ENCODE data around the gene PCSK6.

- no peak for TF ChIP-seq ATF3 (CRISPR knock-in tag; conservative IDR thresholded peaks at IDR 0.05)
- no peak for TF ChIP-seq CTCF (IDR thresholded peaks at IDR 0.05)
- TF ChIP-seq, protein P1, sequence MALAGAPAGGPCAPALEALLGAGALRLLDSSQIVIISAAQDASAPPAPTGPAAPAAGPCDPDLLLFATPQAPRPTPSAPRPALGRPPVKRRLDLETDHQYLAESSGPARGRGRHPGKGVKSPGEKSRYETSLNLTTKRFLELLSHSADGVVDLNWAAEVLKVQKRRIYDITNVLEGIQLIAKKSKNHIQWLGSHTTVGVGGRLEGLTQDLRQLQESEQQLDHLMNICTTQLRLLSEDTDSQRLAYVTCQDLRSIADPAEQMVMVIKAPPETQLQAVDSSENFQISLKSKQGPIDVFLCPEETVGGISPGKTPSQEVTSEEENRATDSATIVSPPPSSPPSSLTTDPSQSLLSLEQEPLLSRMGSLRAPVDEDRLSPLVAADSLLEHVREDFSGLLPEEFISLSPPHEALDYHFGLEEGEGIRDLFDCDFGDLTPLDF (CRISPR knock-in tag; IDR thresholded peaks at IDR 0.05), result no peak
- TF ChIP-seq ZNF425 (CRISPR knock-in tag; conservative IDR thresholded peaks at IDR 0.05), result no peak
- TF ChIP-seq, protein P2, sequence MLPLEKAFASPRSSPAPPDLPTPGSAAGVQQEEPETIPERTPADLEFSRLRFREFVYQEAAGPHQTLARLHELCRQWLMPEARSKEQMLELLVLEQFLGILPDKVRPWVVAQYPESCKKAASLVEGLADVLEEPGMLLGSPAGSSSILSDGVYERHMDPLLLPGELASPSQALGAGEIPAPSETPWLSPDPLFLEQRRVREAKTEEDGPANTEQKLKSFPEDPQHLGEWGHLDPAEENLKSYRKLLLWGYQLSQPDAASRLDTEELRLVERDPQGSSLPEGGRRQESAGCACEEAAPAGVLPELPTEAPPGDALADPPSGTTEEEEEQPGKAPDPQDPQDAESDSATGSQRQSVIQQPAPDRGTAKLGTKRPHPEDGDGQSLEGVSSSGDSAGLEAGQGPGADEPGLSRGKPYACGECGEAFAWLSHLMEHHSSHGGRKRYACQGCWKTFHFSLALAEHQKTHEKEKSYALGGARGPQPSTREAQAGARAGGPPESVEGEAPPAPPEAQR (CRISPR knock-in tag; IDR thresholded peaks at IDR 0.05), result no peak
- TF ChIP-seq ARID4B (CRISPR knock-in tag; IDR thresholded peaks at IDR 0.05; ENCODE audit: borderline replicate concordance), result no peak
- TF ChIP-seq, protein P3, sequence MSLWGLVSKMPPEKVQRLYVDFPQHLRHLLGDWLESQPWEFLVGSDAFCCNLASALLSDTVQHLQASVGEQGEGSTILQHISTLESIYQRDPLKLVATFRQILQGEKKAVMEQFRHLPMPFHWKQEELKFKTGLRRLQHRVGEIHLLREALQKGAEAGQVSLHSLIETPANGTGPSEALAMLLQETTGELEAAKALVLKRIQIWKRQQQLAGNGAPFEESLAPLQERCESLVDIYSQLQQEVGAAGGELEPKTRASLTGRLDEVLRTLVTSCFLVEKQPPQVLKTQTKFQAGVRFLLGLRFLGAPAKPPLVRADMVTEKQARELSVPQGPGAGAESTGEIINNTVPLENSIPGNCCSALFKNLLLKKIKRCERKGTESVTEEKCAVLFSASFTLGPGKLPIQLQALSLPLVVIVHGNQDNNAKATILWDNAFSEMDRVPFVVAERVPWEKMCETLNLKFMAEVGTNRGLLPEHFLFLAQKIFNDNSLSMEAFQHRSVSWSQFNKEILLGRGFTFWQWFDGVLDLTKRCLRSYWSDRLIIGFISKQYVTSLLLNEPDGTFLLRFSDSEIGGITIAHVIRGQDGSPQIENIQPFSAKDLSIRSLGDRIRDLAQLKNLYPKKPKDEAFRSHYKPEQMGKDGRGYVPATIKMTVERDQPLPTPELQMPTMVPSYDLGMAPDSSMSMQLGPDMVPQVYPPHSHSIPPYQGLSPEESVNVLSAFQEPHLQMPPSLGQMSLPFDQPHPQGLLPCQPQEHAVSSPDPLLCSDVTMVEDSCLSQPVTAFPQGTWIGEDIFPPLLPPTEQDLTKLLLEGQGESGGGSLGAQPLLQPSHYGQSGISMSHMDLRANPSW (CRISPR knock-in tag; conservative IDR thresholded peaks at IDR 0.05; ENCODE audit: low read depth), result no peak
- TF ChIP-seq, protein P4, sequence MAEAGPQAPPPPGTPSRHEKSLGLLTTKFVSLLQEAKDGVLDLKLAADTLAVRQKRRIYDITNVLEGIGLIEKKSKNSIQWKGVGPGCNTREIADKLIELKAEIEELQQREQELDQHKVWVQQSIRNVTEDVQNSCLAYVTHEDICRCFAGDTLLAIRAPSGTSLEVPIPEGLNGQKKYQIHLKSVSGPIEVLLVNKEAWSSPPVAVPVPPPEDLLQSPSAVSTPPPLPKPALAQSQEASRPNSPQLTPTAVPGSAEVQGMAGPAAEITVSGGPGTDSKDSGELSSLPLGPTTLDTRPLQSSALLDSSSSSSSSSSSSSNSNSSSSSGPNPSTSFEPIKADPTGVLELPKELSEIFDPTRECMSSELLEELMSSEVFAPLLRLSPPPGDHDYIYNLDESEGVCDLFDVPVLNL (CRISPR knock-in tag; IDR thresholded peaks at IDR 0.05; ENCODE audit: borderline replicate concordance, low read depth), result no peak
- TF ChIP-seq ZNF121 (CRISPR knock-in tag; IDR thresholded peaks at IDR 0.05), result no peak
- TF ChIP-seq IRF2 (CRISPR knock-in tag; IDR thresholded peaks at IDR 0.05; ENCODE audit: borderline replicate concordance, low read depth), result no peak
- TF ChIP-seq, protein P5, sequence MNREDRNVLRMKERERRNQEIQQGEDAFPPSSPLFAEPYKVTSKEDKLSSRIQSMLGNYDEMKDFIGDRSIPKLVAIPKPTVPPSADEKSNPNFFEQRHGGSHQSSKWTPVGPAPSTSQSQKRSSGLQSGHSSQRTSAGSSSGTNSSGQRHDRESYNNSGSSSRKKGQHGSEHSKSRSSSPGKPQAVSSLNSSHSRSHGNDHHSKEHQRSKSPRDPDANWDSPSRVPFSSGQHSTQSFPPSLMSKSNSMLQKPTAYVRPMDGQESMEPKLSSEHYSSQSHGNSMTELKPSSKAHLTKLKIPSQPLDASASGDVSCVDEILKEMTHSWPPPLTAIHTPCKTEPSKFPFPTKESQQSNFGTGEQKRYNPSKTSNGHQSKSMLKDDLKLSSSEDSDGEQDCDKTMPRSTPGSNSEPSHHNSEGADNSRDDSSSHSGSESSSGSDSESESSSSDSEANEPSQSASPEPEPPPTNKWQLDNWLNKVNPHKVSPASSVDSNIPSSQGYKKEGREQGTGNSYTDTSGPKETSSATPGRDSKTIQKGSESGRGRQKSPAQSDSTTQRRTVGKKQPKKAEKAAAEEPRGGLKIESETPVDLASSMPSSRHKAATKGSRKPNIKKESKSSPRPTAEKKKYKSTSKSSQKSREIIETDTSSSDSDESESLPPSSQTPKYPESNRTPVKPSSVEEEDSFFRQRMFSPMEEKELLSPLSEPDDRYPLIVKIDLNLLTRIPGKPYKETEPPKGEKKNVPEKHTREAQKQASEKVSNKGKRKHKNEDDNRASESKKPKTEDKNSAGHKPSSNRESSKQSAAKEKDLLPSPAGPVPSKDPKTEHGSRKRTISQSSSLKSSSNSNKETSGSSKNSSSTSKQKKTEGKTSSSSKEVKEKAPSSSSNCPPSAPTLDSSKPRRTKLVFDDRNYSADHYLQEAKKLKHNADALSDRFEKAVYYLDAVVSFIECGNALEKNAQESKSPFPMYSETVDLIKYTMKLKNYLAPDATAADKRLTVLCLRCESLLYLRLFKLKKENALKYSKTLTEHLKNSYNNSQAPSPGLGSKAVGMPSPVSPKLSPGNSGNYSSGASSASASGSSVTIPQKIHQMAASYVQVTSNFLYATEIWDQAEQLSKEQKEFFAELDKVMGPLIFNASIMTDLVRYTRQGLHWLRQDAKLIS (CRISPR knock-in tag; IDR thresholded peaks at IDR 0.05; ENCODE audit: borderline replicate concordance), result no peak
- no peak for TF ChIP-seq ESRRA (CRISPR knock-in tag; IDR thresholded peaks at IDR 0.05; ENCODE audit: borderline replicate concordance)
Measured at GRCh38 chr15:101372149-101372577, 117.3 kb downstream of the PCSK6 start.
